Tibial nerve (tissue), 3 donors: Measurements from ENCODE around the gene MRPL47.

Source experiments
- EP300 ChIP-seq, 2 donors: sonication (generic); formaldehyde crosslinking; IDR thresholded peaks; one replicate each; pipeline ENCODE4 v1.6.1; 2017; ENCODE audit warnings: antibody characterized with exemption in 2 of 2, mild to moderate bottlenecking in 1 of 2
- POLR2A ChIP-seq, 2 donors: fragments of 450-650 bp; IDR thresholded peaks; one replicate each; pipeline ENCODE4 v1.6.1; 2017; ENCODE audit warnings: antibody characterized with exemption in 2 of 2, mild to moderate bottlenecking in 2 of 2, moderate library complexity in 2 of 2

DNA sequence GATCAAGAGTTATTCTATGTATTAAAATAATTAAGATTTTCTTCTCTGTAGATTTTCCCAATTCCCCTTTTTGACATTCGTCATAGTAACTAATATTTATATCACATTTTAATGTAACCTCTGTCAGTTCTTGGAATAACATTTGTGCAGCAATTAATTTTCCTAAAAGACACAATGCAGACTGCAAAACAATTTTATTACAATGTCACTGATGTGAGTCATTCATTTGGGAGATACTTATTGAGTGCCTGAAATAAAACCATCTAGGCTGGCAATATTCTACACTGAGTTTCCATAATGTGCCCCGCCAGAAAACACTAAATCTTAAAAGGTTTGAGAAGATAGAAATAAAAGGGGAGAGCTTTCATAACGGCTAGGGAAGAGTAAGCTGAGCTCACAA is 41.7 kb upstream of the MRPL47 start:
- no peak for TF ChIP-seq EP300 (IDR thresholded peaks at IDR 0.05)
- no peak for TF ChIP-seq POLR2A (IDR thresholded peaks at IDR 0.05)
